ENCODE measurements around the gene TRAFD1. TPM values are rescaled to one million over a fixed set of nuclear protein-coding genes. Genes with fewer than 3 reads are reported as not detected.
A peak's percentile ranks its signal among the peaks of the same experiment; 100 is the strongest.

The TRAFD1 gene
- total and polyA plus RNA-seq, 2 donors (not counting 3 experiments of a cell fraction or from before 2014, with no cell fraction given): 20.3 to 24.9 TPM

DNA sequence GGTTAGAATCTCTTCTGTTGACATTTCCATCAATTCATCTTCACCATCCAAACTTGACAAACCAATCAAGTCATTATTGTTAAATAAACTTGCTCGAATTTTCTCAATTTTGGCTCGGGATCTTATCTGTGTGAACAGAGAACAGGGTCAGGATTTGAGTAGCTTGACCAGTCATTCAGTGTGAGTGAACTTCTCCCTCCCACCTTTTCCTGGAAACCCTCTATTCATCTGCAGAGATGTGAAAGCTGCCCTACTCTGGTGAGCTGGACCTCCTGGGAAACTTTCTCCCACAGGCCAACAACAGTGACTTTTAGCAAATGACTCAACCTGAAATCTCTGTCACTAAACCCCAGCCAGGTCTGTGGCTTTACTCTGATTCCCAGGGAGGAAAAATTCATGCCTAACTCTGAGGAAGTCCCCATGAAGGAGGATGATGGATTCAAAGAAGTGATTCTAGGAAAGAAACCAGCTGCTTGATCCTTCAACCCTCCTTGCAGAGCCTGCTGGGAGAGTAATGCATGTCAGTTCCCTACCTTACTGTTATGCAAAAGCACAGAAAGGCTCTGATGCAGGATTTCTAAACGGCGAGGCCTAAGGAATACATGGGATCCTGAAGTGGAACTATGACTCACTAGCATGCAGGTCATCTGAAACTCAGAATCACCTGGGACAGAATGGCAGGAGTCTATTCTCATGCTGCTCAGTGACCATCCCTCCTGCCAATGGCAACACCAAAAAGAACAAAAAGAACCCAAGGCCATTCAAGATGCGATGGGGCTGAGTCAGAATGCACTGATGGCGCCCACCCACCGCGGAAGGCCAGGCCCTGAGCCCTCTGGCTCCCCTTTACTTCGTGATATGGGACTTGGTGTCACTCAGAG, 58.0 kb downstream of the TRAFD1 start:
- H3K27me3 ChIP-seq (ENCODE audit: control insufficient read depth in 2 of 2, insufficient read depth in 2 of 2, low read length in 2 of 2): no peaks in the 10 kb centered on the region
- H3K4me3 ChIP-seq (replicated peaks in 1 of 3; ENCODE audit: insufficient read depth in 1 of 3, low read depth in 1 of 3, low read length in 3 of 3): no peak overlapping the region
- H3K4me2 ChIP-seq (ENCODE audit: insufficient read depth, low read length): no peak overlapping the region
- POLR2A ChIA-PET: no interaction called here
- H4K20me1 ChIP-seq (replicated peaks; ENCODE audit: control insufficient read depth, extremely low read depth, insufficient read depth, low read length): no peaks in the 10 kb centered on the region
- CTCF ChIA-PET: interaction anchor here (2.1 kb wide), 1 partner anchor 15 kb away, joined by 8 read pairs; no protein-coding TSS in a partner anchor
- H3K79me2 ChIP-seq (ENCODE audit: control insufficient read depth, insufficient read depth, low read length): no peaks in the 10 kb centered on the region
- H2AFZ ChIP-seq (ENCODE audit: low read depth, low read length): no peak overlapping the region
- no peaks in the 10 kb centered on the region for H3K9me3 ChIP-seq (replicated peaks; ENCODE audit: control insufficient read depth, insufficient read depth, low read length)
- TF ChIP-seq, protein P1, sequence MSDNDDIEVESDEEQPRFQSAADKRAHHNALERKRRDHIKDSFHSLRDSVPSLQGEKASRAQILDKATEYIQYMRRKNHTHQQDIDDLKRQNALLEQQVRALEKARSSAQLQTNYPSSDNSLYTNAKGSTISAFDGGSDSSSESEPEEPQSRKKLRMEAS (IDR thresholded peaks at IDR 0.05; ENCODE audit: insufficient read depth, insufficient read length): no peak
- TF ChIP-seq GATA2 (IDR thresholded peaks at IDR 0.05; ENCODE audit: insufficient read depth, insufficient read length, low read depth, low read length) (no peak), MYC (IDR thresholded peaks at IDR 0.05; ENCODE audit: low read depth, low read length) (no peak), FOS (IDR thresholded peaks at IDR 0.05; ENCODE audit: borderline replicate concordance, insufficient read depth, low read length) (no peak), JUN (IDR thresholded peaks at IDR 0.05; ENCODE audit: borderline replicate concordance, insufficient read depth, insufficient read length, low read depth) (no peak), POLR2AphosphoS5 (IDR thresholded peaks at IDR 0.05; ENCODE audit: insufficient read depth, low read depth, low read length) (no peak), POLR2A (IDR thresholded peaks at IDR 0.05; ENCODE audit: low read depth, low read length) (no peak), EZH2 (IDR thresholded peaks at IDR 0.05; ENCODE audit: borderline replicate concordance, low read depth, low read length, severe bottlenecking) (no peak)
- TF ChIP-seq, protein P2, sequence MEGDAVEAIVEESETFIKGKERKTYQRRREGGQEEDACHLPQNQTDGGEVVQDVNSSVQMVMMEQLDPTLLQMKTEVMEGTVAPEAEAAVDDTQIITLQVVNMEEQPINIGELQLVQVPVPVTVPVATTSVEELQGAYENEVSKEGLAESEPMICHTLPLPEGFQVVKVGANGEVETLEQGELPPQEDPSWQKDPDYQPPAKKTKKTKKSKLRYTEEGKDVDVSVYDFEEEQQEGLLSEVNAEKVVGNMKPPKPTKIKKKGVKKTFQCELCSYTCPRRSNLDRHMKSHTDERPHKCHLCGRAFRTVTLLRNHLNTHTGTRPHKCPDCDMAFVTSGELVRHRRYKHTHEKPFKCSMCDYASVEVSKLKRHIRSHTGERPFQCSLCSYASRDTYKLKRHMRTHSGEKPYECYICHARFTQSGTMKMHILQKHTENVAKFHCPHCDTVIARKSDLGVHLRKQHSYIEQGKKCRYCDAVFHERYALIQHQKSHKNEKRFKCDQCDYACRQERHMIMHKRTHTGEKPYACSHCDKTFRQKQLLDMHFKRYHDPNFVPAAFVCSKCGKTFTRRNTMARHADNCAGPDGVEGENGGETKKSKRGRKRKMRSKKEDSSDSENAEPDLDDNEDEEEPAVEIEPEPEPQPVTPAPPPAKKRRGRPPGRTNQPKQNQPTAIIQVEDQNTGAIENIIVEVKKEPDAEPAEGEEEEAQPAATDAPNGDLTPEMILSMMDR (IDR thresholded peaks at IDR 0.05; ENCODE audit: extremely low read depth in 1 of 2, insufficient read depth in 1 of 2, low read depth in 1 of 2, low read length in 2 of 2): no peak
- no peak overlapping the region for H3K27ac ChIP-seq (ENCODE audit: insufficient read depth, low read depth, low read length)
- no peaks in the 10 kb centered on the region for H3K4me1 ChIP-seq (ENCODE audit: control insufficient read depth, extremely low read depth, insufficient read depth, low read length)
- intact Hi-C loops (cut with micrococcal nuclease): no loop called here
- FAIRE-seq: no peak
- dilution Hi-C loops (cut with MboI; ENCODE audit: extremely low pct_ligation_motif_present, low sequenced_read_pairs): no loop called here
- no TSS peak for BruUV-seq (replicated peaks)
- peaks cover 8 to 18% of the 10 kb centered on the region in 2 experiments for H3K36me3 ChIP-seq (ENCODE audit: control insufficient read depth in 2 of 2, extremely low read depth in 1 of 2, insufficient read depth in 2 of 2, low read length in 2 of 2)
- no peaks in the 10 kb centered on the region for H3K9me1 ChIP-seq (replicated peaks; ENCODE audit: control insufficient read depth, extremely low read depth, insufficient read depth, low read length)
- DNase-seq (ENCODE audit: low read depth, low spot score): peak; percentile 74
- no peak overlapping the region for H3K9ac ChIP-seq (replicated peaks; ENCODE audit: extremely low read depth, insufficient read depth, low read length)
